Myocyte (in vitro differentiated cells): ENCODE data around the gene HOXC11. TPM values are rescaled to one million over a fixed set of nuclear protein-coding genes. Genes with fewer than 3 reads are reported as not detected.

Experiments
- DNase-seq: peaks from one replicate; pipeline ENCODE4 v3.0.0-alpha.2; 2012; ENCODE audit warnings: low read depth
- total RNA-seq: library from RNA; depleted of rRNA; stranded (reverse); fragments of >200 nt; gene quantifications from 2 replicates; pipeline ENCODE4 v1.2.3, GENCODE V29; 2014

Gene HOXC11
- total RNA-seq, 1 donor from 2014 or later, result 2.2 TPM

- DNase-seq, result no peak
Measured at GRCh38 chr12:53941750-53942149, 31.2 kb upstream of the HOXC11 start.

- no peak for DNase-seq
Measured at GRCh38 chr12:53942467-53942997, 30.4 kb upstream of the HOXC11 start.

- no peak for DNase-seq
Measured at GRCh38 chr12:53944209-53944608, 28.7 kb upstream of the HOXC11 start.

GRCh38 chr12:53944907-53945847 is 27.7 kb upstream of the HOXC11 start:
- DNase-seq, result no peak

- no peak for DNase-seq
Measured at GRCh38 chr12:53947743-53948142, 25.2 kb upstream of the HOXC11 start.

- no peak for DNase-seq
Measured at GRCh38 chr12:53948650-53949593, 24.0 kb upstream of the HOXC11 start.

GRCh38 chr12:53949631-53950436 is 23.1 kb upstream of the HOXC11 start:
- no peak for DNase-seq

- no peak for DNase-seq
Measured at GRCh38 chr12:53950437-53950773, 22.5 kb upstream of the HOXC11 start.

- DNase-seq, result no peak
Measured at GRCh38 chr12:53950789-53951576, 21.9 kb upstream of the HOXC11 start.

GRCh38 chr12:53951577-53952334 is 21.2 kb upstream of the HOXC11 start:
- DNase-seq, result no peak

- DNase-seq, result no peak
Measured at GRCh38 chr12:53952335-53952694, 20.6 kb upstream of the HOXC11 start.

GRCh38 chr12:53952871-53953734 is 19.8 kb upstream of the HOXC11 start:
- no peak for DNase-seq

GRCh38 chr12:53953831-53954693 is 18.9 kb upstream of the HOXC11 start:
- DNase-seq, result no peak

GRCh38 chr12:53954694-53955035 is 18.3 kb upstream of the HOXC11 start, which contains the start of gene HOXC12:
Gene HOXC12, plus strand, starts transcription at chr12:53954903. Its CDS starts 27 bp downstream, at chr12:53954930.
- no peak for DNase-seq

GRCh38 chr12:53955036-53955775 is 17.7 kb upstream of the HOXC11 start:
- DNase-seq, result no peak

GRCh38 chr12:53955776-53956250 is 17.1 kb upstream of the HOXC11 start:
- no peak for DNase-seq
